ENCODE results near the gene HIVEP1.

The HIVEP1 gene

DNA sequence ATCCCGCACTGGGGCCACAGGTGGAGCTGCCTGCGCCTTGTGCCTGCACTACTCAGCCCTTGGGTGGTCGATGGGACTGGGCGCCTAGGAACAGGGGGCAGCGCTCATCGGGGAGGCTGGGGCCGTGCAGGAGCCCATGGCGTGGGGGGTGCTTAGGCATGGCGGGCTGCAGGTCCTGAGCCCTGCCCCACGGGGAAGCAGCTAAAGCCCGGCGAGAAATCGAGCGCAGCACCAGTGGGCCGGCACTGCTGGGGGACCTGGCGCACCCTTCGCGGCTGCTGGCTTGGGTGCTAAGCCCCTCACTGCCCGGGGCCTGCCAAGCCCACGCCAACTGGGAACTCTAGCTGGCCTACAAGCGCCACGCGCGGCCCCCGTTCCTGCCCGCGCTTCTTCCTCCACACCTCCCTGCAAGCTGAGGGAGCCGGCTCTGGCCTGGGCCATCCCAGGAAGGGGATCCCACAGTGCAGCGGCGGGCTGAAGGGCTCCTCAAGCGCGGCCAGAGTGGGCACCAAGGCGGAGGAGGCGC, 5.8 kb downstream of the HIVEP1 start:
- TF ChIP-seq, protein P1, sequence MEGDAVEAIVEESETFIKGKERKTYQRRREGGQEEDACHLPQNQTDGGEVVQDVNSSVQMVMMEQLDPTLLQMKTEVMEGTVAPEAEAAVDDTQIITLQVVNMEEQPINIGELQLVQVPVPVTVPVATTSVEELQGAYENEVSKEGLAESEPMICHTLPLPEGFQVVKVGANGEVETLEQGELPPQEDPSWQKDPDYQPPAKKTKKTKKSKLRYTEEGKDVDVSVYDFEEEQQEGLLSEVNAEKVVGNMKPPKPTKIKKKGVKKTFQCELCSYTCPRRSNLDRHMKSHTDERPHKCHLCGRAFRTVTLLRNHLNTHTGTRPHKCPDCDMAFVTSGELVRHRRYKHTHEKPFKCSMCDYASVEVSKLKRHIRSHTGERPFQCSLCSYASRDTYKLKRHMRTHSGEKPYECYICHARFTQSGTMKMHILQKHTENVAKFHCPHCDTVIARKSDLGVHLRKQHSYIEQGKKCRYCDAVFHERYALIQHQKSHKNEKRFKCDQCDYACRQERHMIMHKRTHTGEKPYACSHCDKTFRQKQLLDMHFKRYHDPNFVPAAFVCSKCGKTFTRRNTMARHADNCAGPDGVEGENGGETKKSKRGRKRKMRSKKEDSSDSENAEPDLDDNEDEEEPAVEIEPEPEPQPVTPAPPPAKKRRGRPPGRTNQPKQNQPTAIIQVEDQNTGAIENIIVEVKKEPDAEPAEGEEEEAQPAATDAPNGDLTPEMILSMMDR (IDR thresholded peaks at IDR 0.05; ENCODE audit: low read depth, low read length) = no peak

DNA sequence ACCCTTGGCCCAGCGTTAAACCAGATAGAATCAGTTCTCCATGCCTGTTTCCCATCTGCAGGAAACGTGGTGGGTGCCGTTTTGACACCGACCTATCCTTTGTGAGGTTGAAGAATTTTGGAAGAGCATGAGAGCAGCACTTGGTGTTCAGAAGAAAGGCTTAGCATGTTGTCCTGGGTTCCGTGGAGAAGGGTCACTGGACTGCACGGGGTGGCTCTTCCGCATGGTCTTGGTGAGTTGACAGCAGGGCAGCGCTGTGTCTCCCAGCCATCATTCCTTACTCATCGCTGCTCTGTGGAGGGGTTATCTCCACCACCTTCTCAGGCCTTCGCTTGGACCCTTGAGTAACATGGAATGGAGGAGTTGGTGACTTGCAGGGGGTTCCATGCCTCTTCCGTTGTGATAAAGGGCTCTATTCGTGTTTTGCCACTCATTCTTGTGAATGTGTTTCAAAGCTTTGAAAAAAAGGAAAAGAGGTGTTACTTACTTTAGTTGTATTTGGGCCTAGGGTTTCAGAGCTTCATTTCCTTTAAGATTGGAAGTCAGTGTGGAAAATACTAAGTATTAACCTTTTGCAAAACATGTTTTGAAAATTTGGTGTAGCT, 8.2 kb downstream of the HIVEP1 start:
- no peak overlapping the region for H3K4me3 ChIP-seq (ENCODE audit: low read depth, low read length)
- TF ChIP-seq, protein P1 (IDR thresholded peaks at IDR 0.05; ENCODE audit: low read depth, low read length) = no peak

More for the DNA sequence above, 5.8 kb downstream of the HIVEP1 start:
- H3K4me3 ChIP-seq (ENCODE audit: low read depth, low read length) = no peak overlapping the region

DNA sequence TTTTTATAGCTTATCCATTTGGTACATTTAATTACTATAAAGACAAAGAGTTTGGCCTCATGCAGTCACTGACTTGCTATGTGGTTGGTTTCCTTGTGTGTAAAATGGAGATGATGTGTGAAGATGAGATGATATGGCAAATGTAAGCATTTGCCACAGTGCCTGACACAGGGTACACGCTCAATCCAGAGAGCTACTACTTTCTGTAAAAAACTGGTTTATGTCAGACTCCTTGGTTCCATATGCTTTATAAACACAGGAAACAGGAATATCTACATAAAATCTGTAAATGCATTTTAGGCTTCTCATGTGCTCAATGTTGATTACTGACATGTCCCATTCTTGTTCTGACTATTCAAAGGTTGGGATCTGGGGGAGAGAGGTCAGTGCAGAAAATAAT, 10.4 kb downstream of the HIVEP1 start:
- TF ChIP-seq, protein P1 (IDR thresholded peaks at IDR 0.05; ENCODE audit: low read depth, low read length) = no peak
- H3K4me3 ChIP-seq (ENCODE audit: low read depth, low read length) = no peak overlapping the region

DNA sequence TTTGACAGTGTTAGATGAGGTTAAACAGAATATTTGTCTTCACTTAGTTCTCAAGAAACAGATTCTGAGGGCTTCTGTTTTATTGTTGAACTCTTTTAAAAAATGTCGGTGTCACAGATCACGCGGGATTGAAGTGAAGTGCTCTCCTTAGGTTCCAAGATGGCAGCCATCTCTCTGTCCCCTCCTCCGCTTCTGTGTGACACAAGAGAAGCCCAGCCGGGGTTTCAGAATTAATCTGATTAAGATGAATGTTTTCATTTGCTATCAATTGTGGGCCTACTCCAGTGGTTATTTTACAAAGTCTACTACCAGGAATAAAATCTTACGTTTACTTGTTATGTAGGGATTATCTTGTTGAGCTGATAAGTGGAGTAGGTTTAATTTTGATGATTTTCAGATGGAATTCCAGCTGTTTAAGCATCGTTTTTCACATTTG, 10.9 kb downstream of the HIVEP1 start:
- TF ChIP-seq, protein P1 (IDR thresholded peaks at IDR 0.05; ENCODE audit: low read depth, low read length) = no peak
- H3K4me3 ChIP-seq (ENCODE audit: low read depth, low read length) = no peak overlapping the region

DNA sequence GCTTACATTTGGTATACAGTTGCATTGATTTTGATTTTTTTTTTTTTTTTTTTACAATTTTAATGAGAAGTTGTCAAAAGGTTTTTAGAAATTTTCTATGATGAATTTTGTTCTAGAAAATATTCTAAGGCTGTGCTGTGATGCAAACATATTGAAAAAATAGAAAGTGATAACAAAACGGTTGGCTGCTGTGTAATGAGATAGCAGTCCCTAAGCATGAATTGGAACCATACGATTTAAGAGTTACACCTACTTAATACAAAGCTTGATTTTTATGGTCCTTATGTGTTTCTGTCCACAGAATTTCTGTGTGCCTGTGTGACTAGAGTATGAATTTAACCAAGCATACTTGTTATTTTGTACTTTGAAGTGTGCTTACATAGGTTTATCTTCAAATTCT, 12.1 kb downstream of the HIVEP1 start:
- TF ChIP-seq, protein P1 (IDR thresholded peaks at IDR 0.05; ENCODE audit: low read depth, low read length) = no peak
- H3K4me3 ChIP-seq (ENCODE audit: low read depth, low read length) = no peak overlapping the region

DNA sequence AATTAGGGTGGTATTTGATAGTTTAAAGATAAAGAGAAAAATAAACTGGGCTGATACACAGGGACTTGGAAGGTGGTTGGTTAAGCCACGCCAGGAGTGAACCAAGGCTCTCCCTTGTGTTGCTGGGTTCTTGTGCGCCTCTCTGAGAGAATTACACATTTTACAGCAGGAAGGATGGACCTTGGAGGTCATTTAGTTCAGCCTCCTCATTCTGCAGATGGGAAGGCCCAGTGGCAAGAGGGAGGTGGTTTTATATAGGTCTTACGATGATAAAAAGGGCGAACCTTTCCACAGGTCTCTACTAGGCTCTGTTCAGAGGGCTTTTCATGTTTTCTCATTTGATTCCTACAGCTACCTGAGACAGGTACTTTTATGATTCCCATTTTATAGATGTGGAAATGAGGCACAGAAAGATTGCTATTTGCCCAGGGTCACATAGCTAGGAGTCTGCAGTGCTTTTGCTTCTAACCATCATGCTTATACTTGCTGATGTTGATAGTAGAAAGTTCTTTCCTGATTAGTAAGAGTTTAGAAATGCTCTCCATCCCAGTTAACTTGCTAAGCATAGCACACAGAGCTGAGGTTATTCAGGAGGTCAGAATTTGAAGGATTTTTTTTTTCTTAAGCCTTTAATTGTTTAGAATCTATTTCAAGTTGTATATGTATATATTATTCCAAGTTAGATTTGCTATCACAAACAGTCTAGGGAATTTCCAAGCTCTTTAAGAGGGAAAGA, 12.8 kb downstream of the HIVEP1 start:
- TF ChIP-seq, protein P1 (IDR thresholded peaks at IDR 0.05; ENCODE audit: low read depth, low read length) = no peak
- no peak overlapping the region for H3K4me3 ChIP-seq (ENCODE audit: low read depth, low read length)

DNA sequence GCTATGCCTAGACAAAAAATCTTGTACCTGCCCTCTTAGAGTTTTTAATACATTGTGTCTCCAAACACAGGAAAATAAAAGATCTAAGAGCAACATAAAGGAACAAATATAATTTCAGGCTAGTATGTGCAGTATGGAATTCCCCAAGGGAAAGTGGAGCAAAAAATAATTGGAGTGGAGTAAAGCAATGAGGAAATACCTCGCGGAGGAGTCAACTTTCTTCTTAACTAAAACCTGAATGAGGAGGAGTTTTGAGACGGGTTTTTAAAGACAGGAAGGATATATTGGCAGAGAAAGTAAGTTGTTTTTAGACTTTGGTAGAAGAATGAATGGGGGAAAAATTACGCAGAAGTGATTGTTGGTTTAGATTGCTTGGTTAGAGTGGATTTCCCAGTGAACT, 14.0 kb downstream of the HIVEP1 start:
- no peak overlapping the region for H3K4me3 ChIP-seq (ENCODE audit: low read depth, low read length)
- TF ChIP-seq, protein P1 (IDR thresholded peaks at IDR 0.05; ENCODE audit: low read depth, low read length) = no peak

All from WI38 (cell line).